HEK293 (cell line): Measurements from ENCODE around the gene ENTPD8.

Experiments used
- CTCF ChIA-PET: fragments of 350-600 bp; formaldehyde crosslinking; extraction: SDS; loops from one replicate; lab custom pipeline; 2021; ENCODE audit warnings: antibody characterized with exemption; lab: Yijun Ruan, JAX
- POLR2A ChIA-PET: fragments of 300-600 bp; formaldehyde crosslinking; extraction: SDS; loops from one replicate; lab custom pipeline; 2020; ENCODE audit warnings: antibody characterized with exemption, inconsistent platforms; lab: Yijun Ruan, JAX
- H3K27ac ChIP-seq: fragments of 200-500 bp; sonication (Bioruptor generic); 2 replicates; pipeline ENCODE4 v1.5.1; 2014; ENCODE audit warnings: low read depth, low read length, control low read depth, inconsistent platforms; ENCODE audit errors: extremely low read depth
- H3K36me3 ChIP-seq, 2 experiments: fragments of 200-500 bp in 1 of 2; sonication (Bioruptor generic) in 1 of 2; 1 replicate in 1 of 2; 2 replicates in 1 of 2; pipeline ENCODE4 v1.5.1; 2014 to 2017; ENCODE audit warnings: inconsistent platforms in 2 of 2, low read length in 2 of 2; ENCODE audit not compliant: control insufficient read depth in 2 of 2, insufficient read depth in 1 of 2
- H3K4me1 ChIP-seq: fragments of 200-500 bp; sonication (Bioruptor generic); 2 replicates; pipeline ENCODE4 v1.5.1; 2014; ENCODE audit warnings: mild to moderate bottlenecking, low read length, inconsistent platforms; ENCODE audit not compliant: control insufficient read depth, insufficient read depth
- H3K4me3 ChIP-seq: 2 replicates; pipeline ENCODE4 v1.5.1; 2011; ENCODE audit warnings: low read depth, mild to moderate bottlenecking, control low read depth, low read length, moderate library complexity
- H3K9me3 ChIP-seq: fragments of 200-500 bp; sonication (Bioruptor generic); 2 replicates; pipeline ENCODE4 v1.5.1; 2014; ENCODE audit warnings: low read depth, low read length, inconsistent platforms; ENCODE audit not compliant: control insufficient read depth, insufficient read depth
- BCL11A ChIP-seq: fragments of 450-650 bp; formaldehyde crosslinking; IDR thresholded peaks from 2 replicates; pipeline ENCODE4 v1.5.1; 2016; ENCODE audit warnings: low read depth, missing biosample characterization, missing genetic modification characterization
- GLI2 ChIP-seq: fragments of 450-650 bp; formaldehyde crosslinking; IDR thresholded peaks from 2 replicates; pipeline ENCODE4; 2017; ENCODE audit warnings: missing biosample characterization, missing genetic modification characterization, low read depth, borderline replicate concordance
- HOXA7 ChIP-seq: sonication (generic); formaldehyde crosslinking; IDR thresholded peaks from 2 replicates; pipeline ENCODE4 v1.8.1; 2022; ENCODE audit warnings: missing genetic modification reagents, borderline replicate concordance
- HOXD13 ChIP-seq: sonication (generic); formaldehyde crosslinking; IDR thresholded peaks from 2 replicates; pipeline ENCODE4 v1.8.0; 2022; ENCODE audit warnings: missing genetic modification reagents, borderline replicate concordance
- KLF7 ChIP-seq: fragments of 450-650 bp; formaldehyde crosslinking; IDR thresholded peaks from 2 replicates; pipeline ENCODE4 v1.5.1; 2016; ENCODE audit warnings: missing biosample characterization, missing genetic modification characterization, borderline replicate concordance
- KLF9 ChIP-seq: fragments of 450-650 bp; formaldehyde crosslinking; IDR thresholded peaks from 2 replicates; pipeline ENCODE4 v1.5.1; 2016; ENCODE audit warnings: missing biosample characterization, missing genetic modification characterization, low read depth
- SP3 ChIP-seq: fragments of 450-650 bp; formaldehyde crosslinking; IDR thresholded peaks from 2 replicates; pipeline ENCODE4 v1.5.1; 2016; ENCODE audit warnings: missing biosample characterization, missing genetic modification characterization
- TRIM28 ChIP-seq: IDR thresholded peaks from 2 replicates; pipeline ENCODE4 v1.6.1; 2011; ENCODE audit warnings: low read length, control low read depth, borderline replicate concordance
- ZFP3 ChIP-seq: fragments of 450-650 bp; formaldehyde crosslinking; IDR thresholded peaks from 2 replicates; pipeline ENCODE4 v1.5.1; 2016; ENCODE audit warnings: low read depth, missing biosample characterization, missing genetic modification characterization
- ZNF132 ChIP-seq: fragments of 450-650 bp; formaldehyde crosslinking; IDR thresholded peaks from 2 replicates; pipeline ENCODE4 v1.5.1; 2017; ENCODE audit warnings: missing biosample characterization, missing genetic modification characterization, borderline replicate concordance
- ZNF169 ChIP-seq: fragments of 450-650 bp; formaldehyde crosslinking; IDR thresholded peaks from 2 replicates; pipeline ENCODE4 v1.5.1; 2016; ENCODE audit warnings: missing biosample characterization, missing genetic modification characterization
- ZNF174 ChIP-seq: fragments of 450-650 bp; formaldehyde crosslinking; IDR thresholded peaks from 2 replicates; pipeline ENCODE4 v1.5.0; 2017; ENCODE audit warnings: missing biosample characterization, mild to moderate bottlenecking, missing genetic modification characterization
- ZNF184 ChIP-seq: fragments of 450-650 bp; IDR thresholded peaks from 2 replicates; pipeline ENCODE4 v1.5.1; 2018; ENCODE audit warnings: missing biosample characterization, mild to moderate bottlenecking, missing genetic modification characterization
- ZNF202 ChIP-seq: fragments of 450-650 bp; formaldehyde crosslinking; IDR thresholded peaks from 2 replicates; pipeline ENCODE4 v1.5.1; 2016; ENCODE audit warnings: missing biosample characterization, missing genetic modification characterization, borderline replicate concordance
- ZNF24 ChIP-seq: fragments of 450-650 bp; formaldehyde crosslinking; IDR thresholded peaks from 2 replicates; pipeline ENCODE4 v1.5.1; 2016; ENCODE audit warnings: missing biosample characterization, missing genetic modification characterization
- ZNF37A ChIP-seq: fragments of 450-650 bp; IDR thresholded peaks from 2 replicates; pipeline ENCODE4 v1.5.1; 2018; ENCODE audit warnings: missing biosample characterization, missing genetic modification characterization
- ZNF521 ChIP-seq: fragments of 450-650 bp; formaldehyde crosslinking; IDR thresholded peaks from 2 replicates; pipeline ENCODE4 v1.5.1; 2017; ENCODE audit warnings: missing biosample characterization, mild to moderate bottlenecking, missing genetic modification characterization
- ZNF677 ChIP-seq: fragments of 450-650 bp; IDR thresholded peaks from 2 replicates; pipeline ENCODE4 v1.5.0; 2018; ENCODE audit warnings: missing biosample characterization, mild to moderate bottlenecking, missing genetic modification characterization, moderate library complexity
- ZNF747 ChIP-seq: fragments of 450-650 bp; formaldehyde crosslinking; IDR thresholded peaks from 2 replicates; pipeline ENCODE4 v1.5.1; 2016; ENCODE audit warnings: missing biosample characterization, missing genetic modification characterization
- ZNF768 ChIP-seq: fragments of 450-650 bp; formaldehyde crosslinking; IDR thresholded peaks from 2 replicates; pipeline ENCODE4 v1.5.1; 2018; ENCODE audit warnings: missing biosample characterization, mild to moderate bottlenecking, missing genetic modification characterization
- ZNF776 ChIP-seq: fragments of 450-650 bp; formaldehyde crosslinking; IDR thresholded peaks from 2 replicates; pipeline ENCODE4 v1.5.0; 2017; ENCODE audit warnings: missing biosample characterization, missing genetic modification characterization, borderline replicate concordance
- ZNF785 ChIP-seq: fragments of 450-650 bp; formaldehyde crosslinking; IDR thresholded peaks from 2 replicates; pipeline ENCODE4 v1.5.1; 2016; ENCODE audit warnings: missing biosample characterization, missing genetic modification characterization
- TF ChIP-seq, protein P1 (sequence below): fragments of 450-650 bp; formaldehyde crosslinking; IDR thresholded peaks from 2 replicates; pipeline ENCODE4 v1.5.1; 2016; ENCODE audit warnings: missing biosample characterization, missing genetic modification characterization
- TF ChIP-seq, protein P2 (sequence below): fragments of 450-650 bp; formaldehyde crosslinking; IDR thresholded peaks from 2 replicates; pipeline ENCODE4 v1.5.1; 2016; ENCODE audit warnings: missing biosample characterization, missing genetic modification characterization
- TF ChIP-seq, protein P3 (sequence below): fragments of 450-650 bp; formaldehyde crosslinking; IDR thresholded peaks from 2 replicates; pipeline ENCODE4 v1.5.1; 2017; ENCODE audit warnings: missing biosample characterization, missing genetic modification characterization
- TF ChIP-seq, protein P4 (sequence below): fragments of 450-650 bp; formaldehyde crosslinking; IDR thresholded peaks from 2 replicates; pipeline ENCODE4 v1.5.1; 2016; ENCODE audit warnings: missing biosample characterization, missing genetic modification characterization
- TF ChIP-seq, protein P5 (sequence below): fragments of 450-650 bp; formaldehyde crosslinking; IDR thresholded peaks from 2 replicates; pipeline ENCODE4 v1.5.1; 2016; ENCODE audit warnings: missing biosample characterization, missing genetic modification characterization

ENTPD8 gene

DNA sequence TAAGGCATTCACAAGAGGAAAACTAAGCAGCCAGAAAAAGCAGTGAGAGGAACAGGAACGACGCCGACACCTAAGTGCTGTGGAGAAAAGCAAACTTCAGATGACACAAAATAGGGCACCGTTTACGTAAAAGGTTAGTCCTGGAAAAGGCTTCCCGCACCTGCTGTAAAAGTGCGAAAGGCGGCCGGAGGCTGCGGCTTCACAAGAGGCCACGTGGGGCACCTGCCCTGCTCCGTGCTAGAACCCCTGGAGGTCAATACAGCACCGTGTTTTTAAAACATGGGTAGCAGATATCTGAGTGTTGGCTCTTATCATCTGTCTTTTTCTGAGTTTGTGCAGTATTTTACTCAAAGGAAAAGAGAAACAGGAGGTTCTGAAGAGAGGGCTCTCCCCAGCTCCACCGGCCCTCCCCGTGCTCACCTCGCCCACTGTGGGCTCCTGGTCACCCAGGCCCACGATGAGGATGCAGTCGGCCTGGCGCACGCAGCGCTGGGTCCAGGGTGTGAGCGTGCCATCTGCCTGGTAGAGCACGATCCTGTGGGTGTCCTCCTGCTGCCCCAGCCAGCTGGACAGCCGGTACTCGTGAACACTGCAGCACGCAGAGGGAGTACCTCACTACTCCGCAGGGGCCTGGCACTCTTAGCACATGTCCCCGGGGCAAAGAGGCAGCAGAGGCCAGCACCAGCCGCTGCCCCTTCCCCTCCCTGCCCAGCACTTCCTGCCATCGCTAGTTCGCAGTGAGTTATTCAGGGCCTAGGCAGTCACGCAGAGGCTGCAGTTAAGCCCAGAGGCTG, 38.9 kb upstream of the ENTPD8 start:
- ChIA-PET CTCF (no interaction called here), POLR2A (no interaction called here)
- TF ChIP-seq ZNF785 (tag by site-specific recombination) (no peak), ZNF169 (tag by site-specific recombination) (no peak), ZNF677 (tag by site-specific recombination) (no peak), ZNF37A (tag by site-specific recombination) (no peak), ZNF776 (tag by site-specific recombination) (no peak), ZNF24 (tag by site-specific recombination) (no peak), ZFP3 (tag by site-specific recombination) (no peak), ZNF747 (tag by site-specific recombination) (no peak), ZNF174 (tag by site-specific recombination) (no peak), ZNF184 (no peak)
- TF ChIP-seq, protein P1, sequence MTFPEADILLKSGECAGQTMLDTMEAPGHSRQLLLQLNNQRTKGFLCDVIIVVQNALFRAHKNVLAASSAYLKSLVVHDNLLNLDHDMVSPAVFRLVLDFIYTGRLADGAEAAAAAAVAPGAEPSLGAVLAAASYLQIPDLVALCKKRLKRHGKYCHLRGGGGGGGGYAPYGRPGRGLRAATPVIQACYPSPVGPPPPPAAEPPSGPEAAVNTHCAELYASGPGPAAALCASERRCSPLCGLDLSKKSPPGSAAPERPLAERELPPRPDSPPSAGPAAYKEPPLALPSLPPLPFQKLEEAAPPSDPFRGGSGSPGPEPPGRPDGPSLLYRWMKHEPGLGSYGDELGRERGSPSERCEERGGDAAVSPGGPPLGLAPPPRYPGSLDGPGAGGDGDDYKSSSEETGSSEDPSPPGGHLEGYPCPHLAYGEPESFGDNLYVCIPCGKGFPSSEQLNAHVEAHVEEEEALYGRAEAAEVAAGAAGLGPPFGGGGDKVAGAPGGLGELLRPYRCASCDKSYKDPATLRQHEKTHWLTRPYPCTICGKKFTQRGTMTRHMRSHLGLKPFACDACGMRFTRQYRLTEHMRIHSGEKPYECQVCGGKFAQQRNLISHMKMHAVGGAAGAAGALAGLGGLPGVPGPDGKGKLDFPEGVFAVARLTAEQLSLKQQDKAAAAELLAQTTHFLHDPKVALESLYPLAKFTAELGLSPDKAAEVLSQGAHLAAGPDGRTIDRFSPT (tag by site-specific recombination) = no peak
- TF ChIP-seq, protein P2, sequence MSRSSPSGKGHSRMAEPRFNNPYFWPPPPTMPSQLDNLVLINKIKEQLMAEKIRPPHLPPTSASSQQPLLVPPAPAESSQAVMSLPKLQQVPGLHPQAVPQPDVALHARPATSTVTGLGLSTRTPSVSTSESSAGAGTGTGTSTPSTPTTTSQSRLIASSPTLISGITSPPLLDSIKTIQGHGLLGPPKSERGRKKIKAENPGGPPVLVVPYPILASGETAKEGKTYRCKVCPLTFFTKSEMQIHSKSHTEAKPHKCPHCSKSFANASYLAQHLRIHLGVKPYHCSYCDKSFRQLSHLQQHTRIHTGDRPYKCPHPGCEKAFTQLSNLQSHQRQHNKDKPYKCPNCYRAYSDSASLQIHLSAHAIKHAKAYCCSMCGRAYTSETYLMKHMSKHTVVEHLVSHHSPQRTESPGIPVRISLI (tag by site-specific recombination) = no peak
- H3K9me3 ChIP-seq = no peaks in the 10 kb centered on the region
- H3K4me1 ChIP-seq = no peaks in the 10 kb centered on the region
- no peak overlapping the region for H3K27ac ChIP-seq
- no peak overlapping the region for H3K4me3 ChIP-seq
- H3K36me3 ChIP-seq = no peaks in the 10 kb centered on the region

DNA sequence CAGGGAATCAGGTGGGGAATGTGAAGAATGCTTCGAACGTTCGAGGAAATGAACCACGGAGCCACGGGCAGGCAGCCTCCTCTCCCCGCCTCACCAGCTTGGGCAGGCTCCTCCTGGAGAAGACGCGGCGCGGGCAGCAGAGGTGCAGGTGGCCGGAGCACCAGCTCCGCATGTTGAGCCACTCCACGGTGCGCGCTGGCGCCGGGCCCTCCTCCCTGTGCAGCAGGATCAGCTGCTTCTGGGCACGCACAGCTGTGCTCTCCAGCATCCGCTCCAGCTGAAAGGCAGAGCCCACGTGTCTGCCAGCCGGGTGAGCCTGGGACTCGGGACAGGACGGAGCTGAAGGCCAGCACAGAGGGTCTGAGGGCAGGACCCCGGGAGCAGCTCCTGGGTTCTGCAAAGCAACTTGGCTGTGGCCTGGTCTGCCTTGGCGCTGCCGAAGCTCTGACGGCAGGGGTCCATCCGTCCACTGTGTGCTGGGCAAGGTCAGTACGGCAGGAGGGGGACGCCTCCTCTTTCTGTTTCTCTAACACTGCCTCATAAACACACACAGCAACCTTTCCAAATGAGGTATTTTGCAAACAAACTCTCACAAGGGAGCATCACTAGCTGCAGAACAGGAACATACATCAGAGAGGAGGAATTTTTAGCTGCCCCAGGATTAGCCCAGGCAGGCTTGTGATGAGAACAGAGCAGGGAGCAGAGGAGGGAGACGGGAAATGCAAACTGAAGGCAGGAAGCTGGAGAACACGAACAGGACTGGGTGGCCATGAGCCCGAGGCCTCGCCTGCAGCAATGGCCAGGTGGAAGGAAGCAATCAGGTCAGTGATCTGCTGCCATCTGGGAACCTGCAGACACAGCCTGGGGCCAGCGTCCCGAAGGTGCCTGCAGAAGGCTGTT, 38.1 kb upstream of the ENTPD8 start:
- no peaks in the 10 kb centered on the region for H3K36me3 ChIP-seq
- no peak overlapping the region for H3K27ac ChIP-seq
- no peaks in the 10 kb centered on the region for H3K9me3 ChIP-seq
- H3K4me3 ChIP-seq = no peak overlapping the region
- no peaks in the 10 kb centered on the region for H3K4me1 ChIP-seq
- CTCF ChIA-PET = no interaction called here
- POLR2A ChIA-PET = no interaction called here
- TF ChIP-seq ZNF521 (tag by site-specific recombination) (no peak), HOXD13 (CRISPR knock-in tag) (no peak), TRIM28 (no peak), KLF7 (no peak), ZNF132 (no peak), BCL11A (no peak), SP3 (tag by site-specific recombination) (no peak), HOXA7 (CRISPR knock-in tag) (no peak), KLF9 (tag by site-specific recombination) (no peak), GLI2 (tag by site-specific recombination) (no peak), ZNF202 (tag by site-specific recombination) (no peak), ZNF768 (tag by site-specific recombination) (no peak)
- TF ChIP-seq, protein P3, sequence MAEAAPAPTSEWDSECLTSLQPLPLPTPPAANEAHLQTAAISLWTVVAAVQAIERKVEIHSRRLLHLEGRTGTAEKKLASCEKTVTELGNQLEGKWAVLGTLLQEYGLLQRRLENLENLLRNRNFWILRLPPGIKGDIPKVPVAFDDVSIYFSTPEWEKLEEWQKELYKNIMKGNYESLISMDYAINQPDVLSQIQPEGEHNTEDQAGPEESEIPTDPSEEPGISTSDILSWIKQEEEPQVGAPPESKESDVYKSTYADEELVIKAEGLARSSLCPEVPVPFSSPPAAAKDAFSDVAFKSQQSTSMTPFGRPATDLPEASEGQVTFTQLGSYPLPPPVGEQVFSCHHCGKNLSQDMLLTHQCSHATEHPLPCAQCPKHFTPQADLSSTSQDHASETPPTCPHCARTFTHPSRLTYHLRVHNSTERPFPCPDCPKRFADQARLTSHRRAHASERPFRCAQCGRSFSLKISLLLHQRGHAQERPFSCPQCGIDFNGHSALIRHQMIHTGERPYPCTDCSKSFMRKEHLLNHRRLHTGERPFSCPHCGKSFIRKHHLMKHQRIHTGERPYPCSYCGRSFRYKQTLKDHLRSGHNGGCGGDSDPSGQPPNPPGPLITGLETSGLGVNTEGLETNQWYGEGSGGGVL (tag by site-specific recombination) = no peak
- TF ChIP-seq, protein P4, sequence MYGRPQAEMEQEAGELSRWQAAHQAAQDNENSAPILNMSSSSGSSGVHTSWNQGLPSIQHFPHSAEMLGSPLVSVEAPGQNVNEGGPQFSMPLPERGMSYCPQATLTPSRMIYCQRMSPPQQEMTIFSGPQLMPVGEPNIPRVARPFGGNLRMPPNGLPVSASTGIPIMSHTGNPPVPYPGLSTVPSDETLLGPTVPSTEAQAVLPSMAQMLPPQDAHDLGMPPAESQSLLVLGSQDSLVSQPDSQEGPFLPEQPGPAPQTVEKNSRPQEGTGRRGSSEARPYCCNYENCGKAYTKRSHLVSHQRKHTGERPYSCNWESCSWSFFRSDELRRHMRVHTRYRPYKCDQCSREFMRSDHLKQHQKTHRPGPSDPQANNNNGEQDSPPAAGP (tag by site-specific recombination) = no peak
- TF ChIP-seq, protein P5, sequence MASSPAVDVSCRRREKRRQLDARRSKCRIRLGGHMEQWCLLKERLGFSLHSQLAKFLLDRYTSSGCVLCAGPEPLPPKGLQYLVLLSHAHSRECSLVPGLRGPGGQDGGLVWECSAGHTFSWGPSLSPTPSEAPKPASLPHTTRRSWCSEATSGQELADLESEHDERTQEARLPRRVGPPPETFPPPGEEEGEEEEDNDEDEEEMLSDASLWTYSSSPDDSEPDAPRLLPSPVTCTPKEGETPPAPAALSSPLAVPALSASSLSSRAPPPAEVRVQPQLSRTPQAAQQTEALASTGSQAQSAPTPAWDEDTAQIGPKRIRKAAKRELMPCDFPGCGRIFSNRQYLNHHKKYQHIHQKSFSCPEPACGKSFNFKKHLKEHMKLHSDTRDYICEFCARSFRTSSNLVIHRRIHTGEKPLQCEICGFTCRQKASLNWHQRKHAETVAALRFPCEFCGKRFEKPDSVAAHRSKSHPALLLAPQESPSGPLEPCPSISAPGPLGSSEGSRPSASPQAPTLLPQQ = no peak
